ENCODE measurements around the gene INPP5D.

DNA sequence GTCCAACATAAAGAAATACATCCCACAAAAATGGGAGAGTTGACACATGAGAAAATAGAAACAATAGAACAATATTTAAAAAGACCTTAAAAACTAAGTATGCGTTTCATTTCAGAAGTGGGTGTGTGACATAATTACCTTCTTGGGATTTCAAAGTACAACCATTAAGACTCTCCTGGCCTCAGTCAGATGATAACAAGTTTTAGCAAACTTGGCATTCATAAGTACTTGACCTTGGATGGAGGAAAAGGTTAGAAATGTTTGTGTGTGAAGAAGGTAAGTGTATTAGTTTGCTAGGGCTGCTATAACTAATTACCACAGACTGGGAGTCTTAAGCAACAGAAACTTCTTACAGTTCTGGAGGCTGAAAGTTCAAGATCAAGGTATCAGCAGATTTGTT, 42.2 kb upstream of the INPP5D start:
- TF ChIP-seq, protein P1, sequence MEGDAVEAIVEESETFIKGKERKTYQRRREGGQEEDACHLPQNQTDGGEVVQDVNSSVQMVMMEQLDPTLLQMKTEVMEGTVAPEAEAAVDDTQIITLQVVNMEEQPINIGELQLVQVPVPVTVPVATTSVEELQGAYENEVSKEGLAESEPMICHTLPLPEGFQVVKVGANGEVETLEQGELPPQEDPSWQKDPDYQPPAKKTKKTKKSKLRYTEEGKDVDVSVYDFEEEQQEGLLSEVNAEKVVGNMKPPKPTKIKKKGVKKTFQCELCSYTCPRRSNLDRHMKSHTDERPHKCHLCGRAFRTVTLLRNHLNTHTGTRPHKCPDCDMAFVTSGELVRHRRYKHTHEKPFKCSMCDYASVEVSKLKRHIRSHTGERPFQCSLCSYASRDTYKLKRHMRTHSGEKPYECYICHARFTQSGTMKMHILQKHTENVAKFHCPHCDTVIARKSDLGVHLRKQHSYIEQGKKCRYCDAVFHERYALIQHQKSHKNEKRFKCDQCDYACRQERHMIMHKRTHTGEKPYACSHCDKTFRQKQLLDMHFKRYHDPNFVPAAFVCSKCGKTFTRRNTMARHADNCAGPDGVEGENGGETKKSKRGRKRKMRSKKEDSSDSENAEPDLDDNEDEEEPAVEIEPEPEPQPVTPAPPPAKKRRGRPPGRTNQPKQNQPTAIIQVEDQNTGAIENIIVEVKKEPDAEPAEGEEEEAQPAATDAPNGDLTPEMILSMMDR (IDR thresholded peaks at IDR 0.05; ENCODE audit: insufficient read depth, low read length): no peak
- no peak for TF ChIP-seq POLR2AphosphoS5 (IDR thresholded peaks at IDR 0.05; ENCODE audit: low read depth)
- TF ChIP-seq, protein P2, sequence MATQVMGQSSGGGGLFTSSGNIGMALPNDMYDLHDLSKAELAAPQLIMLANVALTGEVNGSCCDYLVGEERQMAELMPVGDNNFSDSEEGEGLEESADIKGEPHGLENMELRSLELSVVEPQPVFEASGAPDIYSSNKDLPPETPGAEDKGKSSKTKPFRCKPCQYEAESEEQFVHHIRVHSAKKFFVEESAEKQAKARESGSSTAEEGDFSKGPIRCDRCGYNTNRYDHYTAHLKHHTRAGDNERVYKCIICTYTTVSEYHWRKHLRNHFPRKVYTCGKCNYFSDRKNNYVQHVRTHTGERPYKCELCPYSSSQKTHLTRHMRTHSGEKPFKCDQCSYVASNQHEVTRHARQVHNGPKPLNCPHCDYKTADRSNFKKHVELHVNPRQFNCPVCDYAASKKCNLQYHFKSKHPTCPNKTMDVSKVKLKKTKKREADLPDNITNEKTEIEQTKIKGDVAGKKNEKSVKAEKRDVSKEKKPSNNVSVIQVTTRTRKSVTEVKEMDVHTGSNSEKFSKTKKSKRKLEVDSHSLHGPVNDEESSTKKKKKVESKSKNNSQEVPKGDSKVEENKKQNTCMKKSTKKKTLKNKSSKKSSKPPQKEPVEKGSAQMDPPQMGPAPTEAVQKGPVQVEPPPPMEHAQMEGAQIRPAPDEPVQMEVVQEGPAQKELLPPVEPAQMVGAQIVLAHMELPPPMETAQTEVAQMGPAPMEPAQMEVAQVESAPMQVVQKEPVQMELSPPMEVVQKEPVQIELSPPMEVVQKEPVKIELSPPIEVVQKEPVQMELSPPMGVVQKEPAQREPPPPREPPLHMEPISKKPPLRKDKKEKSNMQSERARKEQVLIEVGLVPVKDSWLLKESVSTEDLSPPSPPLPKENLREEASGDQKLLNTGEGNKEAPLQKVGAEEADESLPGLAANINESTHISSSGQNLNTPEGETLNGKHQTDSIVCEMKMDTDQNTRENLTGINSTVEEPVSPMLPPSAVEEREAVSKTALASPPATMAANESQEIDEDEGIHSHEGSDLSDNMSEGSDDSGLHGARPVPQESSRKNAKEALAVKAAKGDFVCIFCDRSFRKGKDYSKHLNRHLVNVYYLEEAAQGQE (IDR thresholded peaks at IDR 0.05; ENCODE audit: insufficient replicate concordance, low read depth): no peak

Data from HL-60 (cell line).